NCI-H2196 (cell line): ENCODE data around the gene CALCB.
"Not testable (repeated sequence)": the region's sequence is repeated elsewhere in the genome, so short reads cannot be mapped to it uniquely, and the experiment has no call there.

Experiments
- DNase-seq: peaks from one replicate; lab custom pipeline; 2025; ENCODE audit not compliant: unreplicated experiment; lab: John Stamatoyannopoulos, UW

Gene CALCB

DNA sequence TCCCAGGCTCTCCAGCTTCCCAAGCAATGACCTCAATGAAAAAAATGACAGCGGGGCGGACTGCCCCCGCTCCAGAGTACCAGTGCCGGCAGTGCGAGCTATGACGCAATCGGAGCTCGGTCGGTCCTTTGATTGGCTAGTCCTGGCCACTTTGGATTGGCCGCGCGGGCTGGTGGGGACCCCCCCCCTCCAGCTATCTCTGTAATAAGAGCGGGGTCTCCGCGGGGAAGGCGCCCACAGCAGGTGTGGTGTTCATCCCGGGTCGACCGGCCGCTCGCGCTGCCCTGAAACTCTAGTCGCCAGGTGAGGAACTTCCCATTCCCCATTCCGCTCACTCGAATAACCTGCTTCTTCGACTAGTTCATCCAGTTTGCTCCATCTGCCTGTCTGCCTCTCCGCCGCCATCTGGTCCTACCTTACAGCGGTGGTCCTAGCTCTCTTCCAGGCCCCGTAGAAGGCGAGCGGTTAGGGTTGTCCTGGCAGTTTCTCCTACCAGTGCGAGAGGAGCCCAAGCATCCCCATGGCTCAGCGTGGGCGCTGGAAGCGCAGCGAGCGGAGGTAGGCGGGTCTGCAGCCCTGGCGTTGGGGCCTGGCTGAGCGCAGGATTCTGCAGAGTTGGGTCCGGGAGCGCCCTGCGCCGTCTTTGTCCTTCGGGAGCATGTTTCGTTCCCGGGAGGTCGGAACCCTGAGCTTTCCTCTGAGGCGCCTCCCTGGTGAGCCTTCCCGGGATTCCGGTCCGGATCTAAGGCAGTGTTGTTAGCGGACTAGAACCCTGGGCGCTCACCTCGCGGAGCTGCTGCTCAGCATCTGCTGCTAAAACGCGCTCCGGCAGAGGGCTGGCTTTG lies at the start of gene CALCB:
Gene CALCB (plus strand): TSS at position 233 of the 845 bp plus-strand sequence. CDS start 1,126 bp downstream, outside the sequence.
- DNase-seq, result peak; percentile 46

GRCh38 chr11:15027011-15027410 lies 46.4 kb upstream of the CALCB start:
- DNase-seq, result no peak

- no peak for DNase-seq
Observed at GRCh38 chr11:15027956-15028355, 45.4 kb upstream of the CALCB start.

DNA sequence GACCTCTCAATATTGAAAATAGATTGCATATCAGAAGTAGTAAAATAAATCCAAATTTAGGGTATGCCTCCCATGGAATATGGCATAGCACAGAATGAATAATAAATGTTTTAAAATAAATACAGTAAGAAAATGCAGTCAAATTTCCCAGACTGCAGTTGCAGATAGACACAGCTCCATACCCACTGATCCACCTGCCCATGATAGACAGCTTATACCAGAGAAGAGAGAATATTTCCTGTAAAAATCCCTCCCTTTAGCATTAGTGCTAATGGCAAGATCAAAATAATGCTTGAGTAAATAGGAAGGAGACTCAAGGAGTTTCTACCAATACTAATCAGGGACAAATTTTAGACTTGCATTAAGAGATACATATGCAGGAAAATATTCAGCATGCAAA lies 45.0 kb upstream of the CALCB start:
- DNase-seq, result no peak

DNA sequence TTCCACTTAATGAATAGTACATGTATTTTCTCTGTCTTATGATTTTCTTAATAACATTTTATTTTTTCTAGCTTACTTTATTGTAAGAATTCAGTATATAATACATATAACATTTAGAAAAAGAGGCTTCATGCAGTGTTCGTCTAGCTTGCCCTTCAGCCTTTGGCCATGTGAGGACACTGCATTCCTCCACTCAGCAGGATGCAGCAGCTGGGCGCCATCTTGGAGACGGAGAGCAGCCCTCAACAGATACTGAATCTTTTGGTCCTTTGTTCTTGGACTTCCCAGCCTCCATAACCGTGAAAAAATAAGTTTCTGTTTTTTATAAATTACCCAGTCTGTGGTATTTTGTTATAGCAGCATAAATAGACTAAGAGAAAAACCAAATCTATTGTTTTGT lies 41.4 kb upstream of the CALCB start:
- not testable (repeated sequence) for DNase-seq

DNA sequence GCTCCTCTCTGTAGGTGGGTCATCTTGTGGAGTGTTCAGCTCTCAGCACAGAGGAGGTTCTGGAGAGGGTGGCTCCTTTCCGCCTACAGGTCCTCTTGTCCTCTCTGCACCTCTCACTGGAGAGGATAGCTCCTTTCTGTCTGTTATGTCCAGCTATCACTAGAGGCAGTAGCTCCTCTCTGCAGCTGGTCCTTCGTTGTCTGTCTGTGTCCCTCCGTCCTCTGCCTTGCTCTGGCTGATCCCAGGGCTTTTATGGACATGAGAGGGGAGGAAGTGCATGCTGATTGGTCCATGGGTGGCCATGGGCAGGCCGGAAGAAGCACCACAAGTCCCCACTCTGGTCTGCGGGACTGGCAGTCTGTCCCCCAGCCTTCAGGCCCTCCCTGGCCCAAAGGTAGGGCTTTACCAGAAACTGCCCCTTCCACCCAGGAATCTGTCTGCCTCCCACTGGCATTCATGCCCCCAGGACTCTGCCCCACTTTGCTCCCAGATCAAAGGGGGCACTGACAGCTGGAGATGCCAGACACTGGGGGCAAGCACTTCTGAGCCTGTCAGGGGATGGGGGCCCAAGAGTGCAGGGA lies 38.6 kb upstream of the CALCB start:
- no peak for DNase-seq

GRCh38 chr11:15035283-15035682 lies 38.1 kb upstream of the CALCB start:
- DNase-seq, result peak; percentile 34

- DNase-seq, result no peak
Observed at GRCh38 chr11:15038963-15039362, 34.4 kb upstream of the CALCB start.

DNA sequence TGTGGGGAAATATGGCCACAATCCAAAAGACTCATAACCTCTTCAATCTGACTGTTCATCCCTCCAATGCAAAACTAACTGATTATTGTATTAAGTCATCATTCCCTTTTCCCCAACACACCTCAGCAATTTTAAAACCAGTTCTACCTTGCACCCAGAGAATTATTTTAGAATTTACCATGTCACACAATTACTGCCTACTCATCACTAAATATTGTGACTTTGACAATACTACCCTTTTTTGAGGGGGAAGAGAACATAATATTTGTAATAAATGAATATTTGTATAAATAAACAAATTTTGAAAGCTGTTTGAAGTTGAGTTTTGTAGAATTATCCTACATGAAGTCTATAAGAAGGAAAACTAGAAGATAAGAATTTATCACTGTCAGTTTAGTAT lies 28.2 kb upstream of the CALCB start:
- DNase-seq, result no peak

DNA sequence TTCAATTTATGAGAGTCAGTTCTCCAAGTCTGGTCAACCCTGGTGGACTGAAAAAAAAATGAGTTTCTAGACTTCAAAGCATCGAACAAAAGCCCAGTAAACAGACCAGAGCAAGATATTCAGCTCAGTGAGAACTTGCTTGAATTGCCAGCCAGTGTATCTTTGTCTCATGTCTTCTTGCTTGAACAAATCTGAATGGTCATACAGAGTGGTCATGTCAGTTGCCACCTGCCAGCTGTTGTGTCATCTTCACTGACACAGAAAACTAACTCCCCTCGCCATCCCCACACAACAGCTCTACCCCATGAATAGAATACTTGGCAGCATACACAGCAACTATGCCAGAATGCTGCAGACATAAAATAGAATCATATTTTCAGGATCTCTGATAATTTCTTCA lies 27.5 kb upstream of the CALCB start:
- no peak for DNase-seq

DNA sequence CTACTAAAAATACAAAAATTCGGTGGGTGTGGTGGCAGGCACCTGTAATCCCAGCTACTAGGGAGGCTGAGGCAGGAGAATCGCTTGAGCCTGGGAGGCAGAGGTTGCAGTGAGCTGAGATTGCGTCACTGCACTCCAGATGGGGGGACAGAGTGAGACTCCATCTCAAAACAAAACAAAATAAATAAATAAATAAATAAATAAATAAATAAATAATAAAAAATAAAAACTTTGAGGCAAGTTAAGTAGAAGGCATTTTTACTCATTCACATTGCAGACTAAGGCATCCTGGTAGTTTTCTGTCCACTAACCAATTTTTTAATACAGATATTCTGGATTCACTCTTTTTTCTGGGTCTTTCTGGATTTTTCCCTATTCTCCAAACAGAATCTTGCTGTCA lies 26.7 kb upstream of the CALCB start:
- DNase-seq, result not testable (repeated sequence)

DNA sequence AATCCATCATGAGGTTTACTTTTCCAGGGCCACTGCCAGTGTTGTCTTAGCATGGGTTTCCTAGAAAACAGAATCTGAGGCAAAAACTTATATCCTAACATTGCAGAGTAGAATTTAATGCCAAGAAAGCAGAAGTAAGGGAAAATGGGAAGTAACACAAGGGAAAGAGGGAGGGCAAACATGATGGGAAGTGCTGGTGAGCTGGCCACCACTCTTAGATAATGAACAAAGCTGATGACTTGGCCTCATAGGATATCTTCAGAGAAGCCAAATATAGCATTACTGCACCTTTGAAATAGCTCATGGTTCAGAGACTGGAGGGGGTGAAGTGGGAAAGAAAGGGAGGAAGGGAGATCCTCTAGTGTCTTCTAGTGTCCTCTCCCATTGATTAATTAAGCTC lies 24.8 kb upstream of the CALCB start:
- DNase-seq, result no peak

GRCh38 chr11:15053191-15053685 lies 20.2 kb upstream of the CALCB start:
- no peak for DNase-seq

GRCh38 chr11:15055620-15056356 lies 17.6 kb upstream of the CALCB start:
- no peak for DNase-seq

DNA sequence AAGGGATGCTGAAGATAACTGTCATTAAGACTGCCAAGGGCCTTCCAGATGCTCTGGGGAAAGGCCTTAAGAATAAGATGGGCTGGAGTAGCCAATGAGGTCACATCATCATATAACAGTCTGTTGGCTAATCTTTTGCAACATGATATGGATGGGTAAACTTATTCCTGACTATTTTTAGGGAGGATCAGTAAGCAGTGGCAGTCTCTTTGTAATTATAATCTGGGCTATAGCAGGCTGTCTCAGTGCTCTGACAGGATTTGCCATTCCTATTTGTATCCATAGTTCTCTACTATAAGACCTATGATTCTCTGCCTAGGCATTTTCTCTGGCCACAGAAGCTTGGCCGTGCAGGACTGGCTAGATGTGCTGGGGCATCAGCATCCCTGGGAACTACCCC lies 16.1 kb upstream of the CALCB start:
- no peak for DNase-seq

- no peak for DNase-seq
Observed at GRCh38 chr11:15059132-15059915, 14.1 kb upstream of the CALCB start.

GRCh38 chr11:15062599-15062998 lies 10.8 kb upstream of the CALCB start:
- no peak for DNase-seq

DNA sequence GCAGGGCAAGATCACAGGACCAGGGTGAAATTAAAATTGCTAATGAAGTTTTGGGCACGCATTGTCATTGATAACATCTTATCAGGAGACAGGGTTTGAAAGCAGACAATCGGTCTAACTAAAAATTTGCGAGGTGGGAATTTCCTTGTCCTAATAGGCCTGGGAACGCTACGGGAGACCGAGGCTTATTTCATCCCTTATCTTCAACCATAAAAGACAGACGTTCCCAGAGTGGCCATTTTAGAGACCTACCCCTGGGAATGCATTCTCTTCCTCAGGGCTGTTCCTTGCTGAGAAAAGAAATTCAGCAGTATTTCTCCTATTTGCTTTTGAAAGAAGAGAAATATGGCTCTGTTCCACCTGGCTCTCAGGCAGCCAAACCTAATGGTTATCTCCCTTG lies 3.6 kb upstream of the CALCB start:
- DNase-seq, result not testable (repeated sequence)

DNA sequence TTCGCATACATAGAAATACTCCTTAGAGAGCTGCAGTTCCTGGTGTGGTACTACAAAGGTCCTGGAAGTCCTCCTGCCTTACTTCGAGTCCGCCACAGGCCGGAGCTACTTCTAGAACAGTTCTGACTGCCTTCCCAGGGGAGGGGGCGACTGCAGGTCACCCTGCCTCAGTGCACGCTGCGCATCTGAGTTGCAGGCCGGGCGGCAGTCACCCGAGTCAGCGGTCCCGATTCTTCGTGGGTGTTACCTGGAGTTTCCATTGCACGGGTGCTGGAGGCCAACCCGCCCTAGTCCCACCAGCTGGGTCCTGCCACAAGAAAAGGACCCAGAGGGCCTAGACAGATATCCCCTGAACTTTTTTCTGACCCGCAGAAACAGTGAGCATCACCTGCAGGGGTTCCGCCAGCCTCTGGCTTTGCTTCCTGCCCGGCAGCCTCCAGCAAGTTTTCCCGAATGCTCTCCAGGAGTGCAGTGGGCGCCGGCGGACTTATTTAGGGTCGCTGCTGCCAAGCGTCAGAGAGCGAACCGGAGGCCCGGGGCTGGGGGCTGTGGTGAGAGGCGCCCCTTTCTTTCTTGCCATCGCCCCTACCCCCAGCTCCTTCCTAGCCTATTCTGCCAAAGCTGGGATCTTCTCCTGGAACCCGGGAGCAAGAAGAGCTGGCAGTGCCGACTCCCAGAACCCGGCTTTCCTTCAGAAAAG lies 1.7 kb upstream of the CALCB start:
- DNase-seq, result no peak

DNA sequence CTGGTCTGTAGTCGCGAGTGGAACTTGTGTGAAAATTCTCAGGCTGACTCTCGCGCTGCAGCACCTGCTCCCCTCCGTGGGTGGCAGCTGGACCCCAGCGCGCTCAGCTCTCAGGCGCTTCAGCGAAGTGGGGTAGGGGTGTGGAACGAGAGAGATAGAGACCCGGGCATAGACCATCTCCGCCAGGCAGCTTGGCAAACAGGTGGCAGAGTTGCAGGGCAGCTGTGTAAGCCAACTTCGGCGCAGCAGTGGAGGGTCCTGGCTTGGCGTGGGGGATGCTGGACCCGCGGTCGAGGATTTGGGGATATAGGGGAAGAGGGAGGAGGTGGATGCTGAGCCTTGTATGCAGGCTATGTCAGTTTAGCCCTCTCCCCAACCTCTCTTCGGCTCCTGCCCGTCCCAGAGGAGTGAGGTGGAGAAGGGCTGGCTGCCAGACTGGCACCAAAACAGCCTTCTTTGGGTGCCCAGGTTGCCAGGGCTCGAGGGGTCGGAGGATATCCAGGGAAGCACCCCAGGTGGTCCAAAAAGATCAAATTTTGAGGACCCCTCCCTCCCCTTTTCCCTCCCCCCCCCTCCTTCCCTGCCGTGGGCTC lies 746 bp upstream of the CALCB start:
- DNase-seq, result no peak
